Esophagus (tissue), 2 donors: ENCODE data around the gene POLRMT. TPM values are rescaled to one million over a fixed set of nuclear protein-coding genes. Genes with fewer than 3 reads are reported as not detected.

Experiments used
- H3K27ac ChIP-seq, 2 donors: one replicate each; pipeline ENCODE4 v1.5.1; 2013; ENCODE audit warnings: low read depth in 2 of 2, mild to moderate bottlenecking in 2 of 2, inconsistent platforms in 1 of 2, low read length in 1 of 2, moderate library complexity in 1 of 2
- H3K27me3 ChIP-seq, 2 donors: one replicate each; pipeline ENCODE4 v1.6.1; 2013; ENCODE audit warnings: low read length in 2 of 2, control low read depth in 1 of 2, mild to moderate bottlenecking in 1 of 2; ENCODE audit not compliant: insufficient read depth in 2 of 2, control insufficient read depth in 1 of 2
- H3K36me3 ChIP-seq, 2 donors: one replicate each; pipeline ENCODE4 v1.6.1; 2013; ENCODE audit warnings: low read length in 1 of 2; ENCODE audit not compliant: control insufficient read depth in 2 of 2, insufficient read depth in 2 of 2
- H3K4me1 ChIP-seq, 2 donors: one replicate each; pipeline ENCODE4 v1.6.1; 2013; ENCODE audit warnings: low read length in 1 of 2; ENCODE audit not compliant: control insufficient read depth in 2 of 2, insufficient read depth in 2 of 2
- H3K4me3 ChIP-seq, 2 donors: one replicate each; pipeline ENCODE4 v1.5.1; 2013; ENCODE audit warnings: low read length in 2 of 2, mild to moderate bottlenecking in 2 of 2, low read depth in 1 of 2, moderate library complexity in 1 of 2
- H3K9me3 ChIP-seq, 2 donors: one replicate each; pipeline ENCODE4 v1.6.1; 2013; ENCODE audit warnings: mild to moderate bottlenecking in 2 of 2, low read depth in 1 of 2, low read length in 1 of 2, moderate library complexity in 1 of 2; ENCODE audit not compliant: control insufficient read depth in 2 of 2, insufficient read depth in 1 of 2
- WGBS, 2 donors: extraction: QIAGEN DNeasy Blood & Tissue Kit; methylation state at CpG; one replicate each; pipeline ENCODE4 v1.1.7; 2013; 5-methylcytosine and 5-hydroxymethylcytosine counted together
- polyA plus RNA-seq, 2 donors: library from polyadenylated mRNA; stranded (reverse); fragments of 200-250 nt; gene quantifications; one replicate each; pipeline ENCODE4 v1.2.3, GENCODE V29; 2013
- donor health status: healthy with polysubstance abuse.
- donor health status: Bipolar disorder and iron deficiency.

POLRMT gene
- polyA plus RNA-seq, 2 donors: 35.6 to 56.1 TPM

- Histone ChIP-seq H3K27me3 (no peaks in the 10 kb centered on the region), H3K9me3 (no peaks in the 10 kb centered on the region), H3K36me3 (peaks cover 0 to 32% of the 10 kb centered on the region in 2 donors), H3K27ac (no peak overlapping the region), H3K4me1 (peaks cover 22 to 47% of the 10 kb centered on the region in 2 donors), H3K4me3 (no peak overlapping the region)
- 86 to 87% methylated on average over 41 to 43 of the region's 43 CpGs for WGBS, 2 donors
Measured at GRCh38 chr19:656751-657559, 23.6 kb upstream of the POLRMT start.

GRCh38 chr19:655691-656090 lies 22.4 kb upstream of the POLRMT start:
- Histone ChIP-seq H3K4me1 (peaks cover 16 to 35% of the 10 kb centered on the region in 2 donors), H3K27ac (no peak overlapping the region), H3K27me3 (no peaks in the 10 kb centered on the region), H3K9me3 (no peaks in the 10 kb centered on the region), H3K4me3 (no peak overlapping the region), H3K36me3 (peaks cover 0 to 45% of the 10 kb centered on the region in 2 donors)
- WGBS, 2 donors: 75 to 80% methylated on average over 17 of the region's 17 CpGs

GRCh38 chr19:653425-653824 lies 20.1 kb upstream of the POLRMT start:
- peaks cover 6 to 13% of the 10 kb centered on the region in 2 donors for H3K4me1 ChIP-seq
- H3K27me3 ChIP-seq: no peaks in the 10 kb centered on the region
- no peak overlapping the region for H3K4me3 ChIP-seq
- no peaks in the 10 kb centered on the region for H3K9me3 ChIP-seq
- no peak overlapping the region for H3K27ac ChIP-seq
- H3K36me3 ChIP-seq: peaks cover 7 to 59% of the 10 kb centered on the region in 2 donors
- 86 to 87% methylated on average over 17 of the region's 17 CpGs for WGBS, 2 donors

DNA sequence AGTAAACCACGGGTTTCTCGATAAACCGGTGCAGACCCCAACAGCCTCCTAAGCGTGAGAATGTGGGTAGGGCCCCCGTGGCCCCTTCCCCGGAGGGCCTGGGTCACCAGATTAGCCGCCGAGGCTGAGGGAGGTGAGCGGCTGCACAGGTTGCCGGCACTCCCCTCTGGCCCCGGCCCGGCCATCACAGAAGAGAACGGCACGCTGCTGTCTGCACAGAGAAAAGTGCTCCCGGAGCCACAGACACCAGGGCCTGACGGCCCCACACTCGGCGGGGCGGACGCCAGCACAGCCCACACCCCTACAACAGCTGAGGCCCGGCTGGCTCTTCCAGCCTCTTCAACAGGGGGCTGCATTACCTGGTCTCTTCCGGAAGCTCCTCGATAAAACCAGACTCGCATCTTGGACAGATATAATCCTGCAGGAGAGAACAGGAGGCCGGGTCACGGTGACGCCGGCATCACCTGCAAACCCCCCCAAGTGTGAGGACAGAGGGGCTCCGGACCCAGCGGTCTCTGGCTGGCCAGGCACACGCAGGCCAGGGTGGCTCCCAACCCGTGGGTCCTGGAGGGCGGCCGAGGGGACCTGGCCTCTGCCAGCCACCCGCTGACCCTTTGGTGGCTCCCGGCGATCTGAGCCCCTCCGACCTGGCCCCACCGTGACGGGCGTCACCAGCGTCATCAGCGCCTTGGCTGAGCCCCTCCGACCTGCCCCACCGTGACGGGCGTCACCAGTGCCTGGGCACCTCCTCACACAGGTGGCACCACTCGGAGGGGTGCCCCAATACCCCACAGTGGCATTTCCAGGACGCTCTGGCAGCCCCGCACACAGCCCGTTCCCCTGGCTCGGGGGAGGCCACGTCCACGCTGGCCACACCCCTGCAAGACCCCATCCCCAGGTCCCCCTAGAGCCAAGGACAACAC lies 19.4 kb upstream of the POLRMT start:
- Histone ChIP-seq H3K36me3 (peaks cover 7 to 62% of the 10 kb centered on the region in 2 donors), H3K4me1 (peaks cover 0 to 7% of the 10 kb centered on the region in 2 donors), H3K27ac (no peak overlapping the region), H3K4me3 (no peak overlapping the region), H3K9me3 (no peaks in the 10 kb centered on the region), H3K27me3 (no peaks in the 10 kb centered on the region)
- WGBS, 2 donors: 91 to 93% methylated on average over 45 to 54 of the region's 54 CpGs

DNA sequence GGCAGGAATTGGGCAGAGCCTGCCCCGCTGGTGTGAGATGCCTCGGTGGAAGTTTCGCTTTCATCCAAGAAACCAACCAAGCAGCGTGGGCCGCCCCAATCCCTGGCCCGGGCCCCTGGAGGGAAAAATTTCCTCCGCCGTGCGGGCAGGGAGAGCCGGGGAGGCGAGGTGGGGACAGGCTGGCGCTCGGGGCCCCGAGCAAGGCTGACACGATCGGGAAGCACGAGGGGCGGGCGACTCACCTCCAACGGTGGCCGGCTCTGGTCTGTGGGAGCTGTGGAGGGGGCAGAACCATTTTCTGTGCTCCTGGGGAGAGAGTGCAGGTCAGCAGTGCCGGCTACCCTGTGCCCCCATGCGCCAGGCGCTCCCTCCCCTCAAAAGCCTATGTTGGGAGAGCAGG lies 18.7 kb upstream of the POLRMT start:
- 82 to 87% methylated on average over 22 to 24 of the region's 24 CpGs for WGBS, 2 donors
- H3K36me3 ChIP-seq: peaks cover 7 to 59% of the 10 kb centered on the region in 2 donors

GRCh38 chr19:651114-651818 lies 17.9 kb upstream of the POLRMT start:
- Histone ChIP-seq H3K36me3 (peaks cover 7 to 65% of the 10 kb centered on the region in 2 donors), H3K4me1 (peaks cover 0 to 1% of the 10 kb centered on the region in 2 donors), H3K27me3 (no peaks in the 10 kb centered on the region), H3K4me3 (no peak overlapping the region), H3K9me3 (no peaks in the 10 kb centered on the region), H3K27ac (no peak overlapping the region)
- WGBS, 2 donors: 94 to 95% methylated on average over 58 of the region's 58 CpGs

More for the DNA sequence above, 18.7 kb upstream of the POLRMT start:
- Histone ChIP-seq H3K27ac (no peak overlapping the region), H3K27me3 (no peaks in the 10 kb centered on the region), H3K4me1 (peaks cover 0 to 3% of the 10 kb centered on the region in 2 donors), H3K9me3 (no peaks in the 10 kb centered on the region), H3K4me3 (no peak overlapping the region)

DNA sequence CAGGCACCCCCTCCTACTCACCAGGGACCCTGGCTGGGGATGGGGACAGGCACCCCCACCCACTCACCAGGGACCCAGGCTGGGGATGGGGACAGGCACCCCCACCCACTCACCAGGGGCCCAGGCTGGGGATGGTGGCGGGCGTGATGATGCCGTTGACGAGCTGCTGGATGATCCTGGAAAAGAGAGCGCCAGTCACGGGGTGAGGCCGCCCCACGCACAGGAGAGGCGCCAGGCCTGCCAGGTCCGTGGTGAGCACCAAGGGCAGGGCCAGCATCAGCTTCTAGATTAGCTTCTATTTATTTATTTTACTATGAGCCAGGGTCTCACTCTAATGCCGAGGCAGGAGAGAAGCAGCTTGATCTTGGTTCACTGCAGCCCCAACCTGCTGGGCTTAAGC lies 16.8 kb upstream of the POLRMT start:
- Histone ChIP-seq H3K36me3 (peaks cover 7 to 70% of the 10 kb centered on the region in 2 donors), H3K4me3 (no peak overlapping the region)
- WGBS, 2 donors: 85 to 90% methylated on average over 11 of the region's 11 CpGs

DNA sequence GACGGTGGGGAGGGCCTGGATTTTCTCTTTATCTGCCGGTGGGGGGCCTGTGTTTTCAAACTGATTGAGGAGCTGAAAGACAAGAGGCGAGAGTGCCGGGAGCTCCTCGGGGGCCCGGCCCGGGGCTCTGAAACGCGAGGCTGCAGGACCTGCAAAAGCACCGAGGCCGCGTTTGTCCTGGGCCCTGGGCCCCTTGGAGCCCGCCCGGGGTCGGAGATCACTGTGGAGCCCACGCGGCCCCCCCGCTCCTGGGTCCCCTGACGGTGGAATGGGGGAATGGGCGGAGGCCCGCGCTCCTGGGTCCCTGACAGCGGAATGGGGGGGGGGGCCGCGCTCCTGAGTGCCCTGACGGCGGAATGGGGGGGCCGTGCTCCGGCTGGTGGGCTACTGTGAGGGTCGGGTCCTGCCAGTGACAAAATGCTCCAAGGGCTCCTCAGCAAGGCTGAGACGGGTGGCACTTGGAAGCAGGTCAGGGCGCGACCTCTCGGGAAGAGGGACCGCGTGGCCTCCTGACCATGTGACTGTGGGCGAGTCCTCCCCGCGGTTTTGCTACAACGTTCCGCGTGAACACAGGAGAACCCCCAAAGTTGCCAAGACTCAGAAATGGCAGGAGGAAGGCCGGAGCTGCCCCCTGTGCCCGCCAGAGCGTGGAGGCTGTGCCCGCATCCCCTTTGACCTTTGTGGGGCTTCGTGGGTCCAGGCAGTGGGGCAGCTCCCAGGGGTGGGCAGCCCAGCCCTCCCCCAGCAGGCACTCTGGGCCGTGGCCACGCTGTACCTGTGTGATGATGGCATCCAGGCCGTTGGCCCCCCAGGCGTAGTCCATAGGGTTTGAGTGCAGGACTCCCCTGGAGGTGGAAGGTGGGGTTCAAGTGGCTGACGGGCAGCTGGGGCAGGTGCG lies 15.8 kb upstream of the POLRMT start:
- 91 to 92% methylated on average over 52 to 53 of the region's 53 CpGs for WGBS, 2 donors

More for the DNA sequence above, 16.8 kb upstream of the POLRMT start:
- no peaks in the 10 kb centered on the region for H3K27me3 ChIP-seq
- H3K9me3 ChIP-seq: no peaks in the 10 kb centered on the region
- no peak overlapping the region for H3K27ac ChIP-seq
- peaks cover 0 to 1% of the 10 kb centered on the region in 2 donors for H3K4me1 ChIP-seq

More for the DNA sequence above, 15.8 kb upstream of the POLRMT start:
- Histone ChIP-seq H3K9me3 (no peaks in the 10 kb centered on the region), H3K27ac (no peak overlapping the region), H3K4me1 (peaks cover 0 to 1% of the 10 kb centered on the region in 2 donors), H3K27me3 (no peaks in the 10 kb centered on the region), H3K4me3 (no peak overlapping the region), H3K36me3 (peaks cover 7 to 77% of the 10 kb centered on the region in 2 donors)
